Subcutaneous abdominal adipose tissue (tissue), 5 donors: ENCODE measurements around the gene ALPK3.
"Not testable (repeated sequence)": the region's sequence is repeated elsewhere in the genome, so short reads cannot be mapped to it uniquely, and the experiment has no call there.

ENCODE experiments used
- H3K27ac ChIP-seq: one replicate; pipeline ENCODE4 v1.7.0; 2013; ENCODE audit warnings: low read depth, mild to moderate bottlenecking, inconsistent platforms, low read length, moderate library complexity
- H3K27me3 ChIP-seq, 5 donors: one replicate each; pipeline ENCODE4 v1.7.0; 2013; ENCODE audit warnings: low read length in 5 of 5, inconsistent platforms in 1 of 5; ENCODE audit not compliant: control insufficient read depth in 5 of 5, insufficient read depth in 4 of 5
- H3K36me3 ChIP-seq, 5 donors: one replicate each; pipeline ENCODE4 v1.7.0; 2013; ENCODE audit warnings: low read length in 5 of 5; ENCODE audit not compliant: control insufficient read depth in 5 of 5, insufficient read depth in 5 of 5
- H3K4me1 ChIP-seq, 5 donors: one replicate each; pipeline ENCODE4 v1.7.0; 2013; ENCODE audit warnings: low read length in 5 of 5, mild to moderate bottlenecking in 3 of 5, moderate library complexity in 1 of 5; ENCODE audit not compliant: control insufficient read depth in 5 of 5, insufficient read depth in 5 of 5
- H3K4me3 ChIP-seq, 5 donors: one replicate each; pipeline ENCODE4 v1.7.0; 2013; ENCODE audit warnings: low read length in 5 of 5, low read depth in 1 of 5
- H3K9ac ChIP-seq, 5 donors: one replicate each; pipeline ENCODE4 v1.7.0; 2013; ENCODE audit warnings: low read length in 5 of 5, mild to moderate bottlenecking in 4 of 5, moderate library complexity in 3 of 5
- H3K9me3 ChIP-seq, 5 donors: one replicate each; pipeline ENCODE4 v1.7.0; 2013; ENCODE audit warnings: low read length in 5 of 5; ENCODE audit not compliant: control insufficient read depth in 5 of 5
- donor health status: healthy.
- donor health status: healthy.
- donor health status: healthy.
- donor health status: healthy.
- donor health status: healthy.

The ALPK3 gene

DNA sequence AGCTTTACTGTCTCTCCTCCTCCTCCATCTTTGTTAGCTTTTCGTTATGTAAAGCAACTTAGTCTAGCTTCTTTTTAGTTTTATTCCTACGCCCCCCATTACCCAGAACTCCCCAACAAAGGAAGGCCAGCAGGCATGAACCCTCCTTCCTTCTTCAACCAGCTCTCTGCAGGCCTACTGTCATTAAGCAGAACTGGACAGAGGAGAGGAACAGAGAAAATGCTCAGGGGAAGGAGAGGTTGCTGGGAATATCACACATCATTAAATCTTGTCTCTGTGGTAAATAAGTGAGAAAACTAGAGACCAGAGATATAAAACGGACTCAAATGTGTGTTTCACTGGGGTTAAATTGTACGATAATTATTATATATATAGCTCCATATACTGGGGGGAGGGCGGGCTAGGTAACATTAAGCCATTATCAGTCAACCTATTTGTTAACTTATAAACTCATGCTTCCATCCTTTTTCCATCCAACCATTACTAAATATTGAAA is 48.0 kb downstream of the ALPK3 start:
- Histone ChIP-seq H3K27ac (no peak overlapping the region), H3K4me1 (peaks cover 0 to 17% (median 15%) of the 10 kb centered on the region in 5 donors), H3K36me3 (peaks cover 0 to 37% (median 25%) of the 10 kb centered on the region in 5 donors), H3K27me3 (no peaks in the 10 kb centered on the region), H3K9ac (no peak overlapping the region), H3K9me3 (no peaks in the 10 kb centered on the region), H3K4me3 (no peak overlapping the region)

DNA sequence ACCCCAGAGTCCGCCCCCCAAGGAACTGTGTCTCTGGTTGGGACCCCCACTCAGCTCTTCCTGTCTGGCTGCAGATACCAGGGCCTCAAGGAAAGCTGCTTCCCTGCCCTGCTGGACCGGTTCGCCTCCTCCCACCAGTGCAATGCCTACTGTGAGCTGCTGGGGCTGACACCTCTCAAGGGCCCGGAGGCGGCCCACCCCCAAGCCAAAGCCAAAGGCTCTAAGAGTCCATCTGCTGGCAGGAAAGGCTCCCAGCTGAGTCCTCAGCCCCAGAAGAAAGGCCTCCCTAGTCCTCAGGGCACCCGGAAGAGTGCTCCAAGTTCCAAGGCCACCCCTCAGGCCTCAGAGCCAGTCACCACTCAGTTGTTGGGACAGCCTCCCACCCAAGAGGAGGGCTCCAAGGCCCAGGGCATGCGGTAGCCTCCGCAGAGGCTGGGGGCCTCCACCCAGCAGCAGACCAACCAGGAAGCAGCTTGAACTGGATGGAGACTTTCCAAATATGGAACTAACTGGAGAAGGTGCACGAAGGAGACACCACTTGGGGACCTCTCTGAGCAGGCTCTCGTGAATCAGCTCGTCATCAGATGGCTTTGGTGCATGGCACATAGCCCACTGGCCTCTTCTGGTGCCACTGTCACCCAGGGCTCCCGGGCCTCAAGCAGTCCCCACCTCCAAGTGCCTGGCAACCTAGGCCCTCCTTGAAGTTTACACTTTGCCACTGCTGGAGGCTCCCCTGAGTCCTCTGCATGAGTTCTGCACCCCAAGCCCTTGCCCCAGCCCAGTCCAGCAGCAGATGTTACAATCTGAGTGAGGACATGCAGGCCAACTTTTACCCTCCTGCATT is 51.1 kb downstream of the ALPK3 start:
- Histone ChIP-seq H3K4me3 (no peak overlapping the region), H3K36me3 (peaks cover 0 to 40% (median 25%) of the 10 kb centered on the region in 5 donors), H3K27me3 (no peaks in the 10 kb centered on the region), H3K27ac (no peak overlapping the region), H3K9ac (no peak overlapping the region), H3K9me3 (no peaks in the 10 kb centered on the region), H3K4me1 (peaks cover 0 to 14% (median 13%) of the 10 kb centered on the region in 5 donors)

DNA sequence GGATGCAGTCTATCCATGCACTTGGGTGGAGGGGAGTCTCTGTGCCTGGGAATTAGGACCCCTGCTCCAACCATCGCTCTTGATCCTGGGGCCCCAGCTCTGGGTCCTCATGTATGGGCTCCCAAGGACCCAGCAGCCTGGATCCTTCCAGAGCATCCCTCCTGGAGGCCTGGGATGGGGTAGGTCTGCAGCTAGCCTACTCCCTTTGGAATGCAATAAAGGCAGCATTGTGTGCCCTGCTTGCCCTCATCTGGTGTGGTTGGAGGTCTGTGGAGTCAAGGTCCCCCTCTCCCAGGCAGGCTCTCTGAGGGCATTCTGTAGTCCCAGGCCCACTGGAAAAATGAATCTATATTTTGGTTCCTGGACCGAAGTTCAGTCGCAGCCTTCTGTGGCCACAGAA is 52.4 kb downstream of the ALPK3 start:
- peaks cover 0 to 40% (median 23%) of the 10 kb centered on the region in 5 donors for H3K36me3 ChIP-seq
- no peaks in the 10 kb centered on the region for H3K27me3 ChIP-seq
- H3K4me1 ChIP-seq: peaks cover 0 to 6% (median under 1%) of the 10 kb centered on the region in 5 donors
- no peak overlapping the region for H3K27ac ChIP-seq
- H3K9ac ChIP-seq: no peak overlapping the region
- H3K9me3 ChIP-seq: no peaks in the 10 kb centered on the region
- H3K4me3 ChIP-seq: no peak overlapping the region

DNA sequence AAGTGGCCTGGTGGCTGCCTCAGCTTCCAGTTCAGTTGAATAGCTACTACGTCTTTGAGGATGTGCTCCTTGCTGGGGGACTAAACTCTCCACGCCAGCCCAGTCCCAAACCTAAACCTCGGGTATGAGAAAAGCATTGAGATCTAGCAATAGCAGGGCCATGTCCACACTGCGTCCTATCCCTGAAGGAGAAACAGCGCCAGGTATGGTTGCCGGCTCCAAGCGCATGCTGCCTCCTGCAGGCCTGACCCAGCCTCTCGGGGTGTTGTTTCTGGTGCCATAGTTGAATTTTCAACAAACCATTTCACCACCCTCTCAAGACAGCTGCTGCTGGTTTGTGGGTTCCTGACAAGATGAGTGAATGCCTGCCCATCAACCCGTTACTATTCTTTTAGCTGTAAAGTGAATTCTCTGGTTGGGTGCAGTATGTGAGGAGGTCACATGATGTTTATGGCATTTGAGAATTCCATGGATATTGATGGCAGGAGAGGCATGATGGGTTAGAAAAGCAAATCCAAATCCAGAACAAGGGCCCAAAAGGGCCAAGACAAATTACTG is 54.4 kb downstream of the ALPK3 start:
- Histone ChIP-seq H3K27me3 (no peaks in the 10 kb centered on the region), H3K4me3 (no peak overlapping the region), H3K9ac (no peak overlapping the region), H3K36me3 (peaks cover 0 to 38% (median 22%) of the 10 kb centered on the region in 5 donors), H3K27ac (no peak overlapping the region), H3K4me1 (peaks cover 0 to 14% (median 0%) of the 10 kb centered on the region in 5 donors), H3K9me3 (no peaks in the 10 kb centered on the region)

DNA sequence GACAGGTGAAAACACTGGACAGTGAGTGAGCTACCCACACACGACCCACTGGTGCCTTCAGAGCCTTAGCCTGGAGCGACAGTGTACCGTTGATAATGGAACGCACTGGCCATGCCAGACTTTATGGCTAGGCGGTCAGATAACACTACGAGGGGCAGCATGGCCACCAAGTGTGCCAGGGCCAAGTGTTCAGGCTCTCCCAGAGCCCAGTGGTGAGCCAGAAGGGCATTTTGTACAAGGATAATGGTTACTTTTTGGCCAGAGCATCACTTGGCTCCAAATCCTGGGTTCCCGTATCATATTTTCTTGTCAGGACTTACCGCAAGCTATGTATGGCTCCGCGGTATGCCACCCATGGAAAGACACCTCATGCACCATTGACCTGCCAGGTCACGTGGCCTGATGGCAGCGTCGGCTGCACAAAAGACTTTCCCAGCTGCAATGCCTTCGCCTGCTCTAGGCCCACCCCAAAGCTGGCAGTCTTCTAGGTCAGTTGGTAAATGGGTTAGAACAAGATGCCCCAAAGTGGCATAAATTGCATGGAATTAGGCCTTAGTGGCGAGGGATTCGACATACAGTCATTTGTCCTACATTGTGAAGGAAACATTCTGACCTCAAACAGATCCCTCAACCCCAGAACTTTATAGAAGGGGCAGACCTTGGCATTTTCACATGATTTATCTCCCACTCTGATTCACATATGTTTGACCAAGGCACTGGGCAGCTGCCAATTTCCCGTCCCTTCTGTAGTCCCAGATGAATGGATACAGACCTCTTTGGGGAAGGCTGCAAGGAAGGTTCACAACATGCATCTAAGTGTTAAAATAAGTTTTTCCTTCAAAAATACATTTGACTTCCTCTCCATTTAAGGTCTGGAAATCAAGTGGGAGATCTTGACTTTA is 55.1 kb downstream of the ALPK3 start:
- no peaks in the 10 kb centered on the region for H3K27me3 ChIP-seq
- H3K9ac ChIP-seq: no peak overlapping the region
- no peaks in the 10 kb centered on the region for H3K9me3 ChIP-seq
- H3K4me1 ChIP-seq: peaks cover 0 to 14% (median 0%) of the 10 kb centered on the region in 5 donors
- no peak overlapping the region for H3K4me3 ChIP-seq
- H3K36me3 ChIP-seq: peaks cover 0 to 31% (median 19%) of the 10 kb centered on the region in 5 donors
- H3K27ac ChIP-seq: no peak overlapping the region

DNA sequence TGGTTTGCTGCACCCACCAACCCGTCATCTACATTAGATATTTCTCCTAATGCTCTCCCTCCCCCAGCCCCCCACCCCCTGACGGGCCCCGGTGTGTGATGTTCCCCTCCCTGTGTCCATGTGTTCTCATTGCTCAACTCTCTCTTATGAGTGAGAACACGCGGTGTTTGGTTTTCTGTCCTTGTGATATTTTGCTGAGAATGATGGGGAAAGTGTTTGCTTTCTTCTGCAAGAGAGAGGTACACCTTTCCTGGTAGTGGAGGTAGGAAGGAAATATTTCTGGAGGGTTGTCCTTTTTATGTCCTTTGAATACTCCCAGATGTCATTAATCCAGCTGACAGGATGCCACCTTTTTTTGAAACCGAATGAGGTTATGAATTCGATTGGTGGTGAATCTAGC is 56.8 kb downstream of the ALPK3 start:
- no peaks in the 10 kb centered on the region for H3K9me3 ChIP-seq
- peaks cover 0 to 16% (median 0%) of the 10 kb centered on the region in 5 donors for H3K4me1 ChIP-seq
- no peaks in the 10 kb centered on the region for H3K27me3 ChIP-seq
- H3K9ac ChIP-seq: no peak overlapping the region
- H3K36me3 ChIP-seq: peaks cover 0 to 15% (median 4%) of the 10 kb centered on the region in 5 donors
- H3K4me3 ChIP-seq: no peak overlapping the region
- no peak overlapping the region for H3K27ac ChIP-seq

DNA sequence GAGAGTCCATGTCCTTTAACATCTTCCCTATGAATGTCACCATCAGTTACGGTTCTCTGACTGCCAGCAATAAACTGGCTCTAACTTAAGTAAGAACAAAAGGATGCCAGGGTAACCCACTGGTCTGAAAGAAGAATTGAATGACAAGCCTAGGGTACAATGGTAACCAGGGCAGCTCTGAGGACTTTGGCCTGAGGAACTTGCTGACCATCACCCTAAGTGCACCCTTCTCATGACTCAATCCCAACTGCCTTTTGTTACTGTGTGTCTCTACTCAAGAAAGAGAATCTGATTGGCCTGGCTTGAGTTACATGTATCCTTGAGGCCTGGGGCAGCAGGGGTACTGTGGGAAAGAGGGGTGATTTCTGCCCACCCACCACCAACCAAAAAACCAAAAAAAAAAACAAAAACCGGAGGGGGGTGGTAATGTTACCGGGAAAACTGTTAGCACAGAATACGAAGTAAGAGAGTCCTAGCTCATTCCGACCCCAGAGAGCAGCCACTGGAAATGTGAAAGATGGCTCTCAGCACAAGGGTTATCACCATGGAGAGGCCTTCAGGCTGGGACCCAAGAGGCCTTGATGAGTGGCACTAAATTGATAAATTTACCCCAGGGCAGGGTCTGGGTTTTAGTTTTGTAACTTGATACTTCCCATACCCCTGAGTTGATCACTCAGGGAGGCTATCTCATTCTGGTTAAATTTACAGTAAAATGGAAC is 58.0 kb downstream of the ALPK3 start:
- H3K36me3 ChIP-seq: peaks cover 0 to 6% (median 0%) of the 10 kb centered on the region in 5 donors
- no peak overlapping the region for H3K27ac ChIP-seq
- H3K9ac ChIP-seq: no peak overlapping the region
- H3K4me1 ChIP-seq: peaks cover 0 to 16% (median 0%) of the 10 kb centered on the region in 5 donors
- no peaks in the 10 kb centered on the region for H3K27me3 ChIP-seq
- H3K4me3 ChIP-seq: no peak overlapping the region
- H3K9me3 ChIP-seq: no peaks in the 10 kb centered on the region

DNA sequence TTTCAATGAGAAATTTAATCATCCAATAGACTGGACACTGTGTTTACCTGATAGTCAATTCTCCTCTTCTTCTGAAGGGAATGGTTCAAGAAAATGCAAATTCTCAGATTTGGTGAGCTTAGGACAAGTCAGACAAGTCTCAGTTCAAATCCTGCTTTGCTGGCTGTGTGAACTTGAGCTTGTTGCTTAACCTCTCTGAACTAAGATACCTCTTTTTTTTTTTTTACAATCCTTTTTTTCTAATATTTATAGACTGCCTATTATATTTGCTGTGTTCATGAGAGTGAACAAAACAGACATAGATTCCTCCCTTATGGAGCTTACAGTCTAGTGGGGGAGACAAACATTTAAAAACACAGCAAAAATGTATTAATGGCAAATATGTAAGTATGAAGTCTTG is 59.1 kb downstream of the ALPK3 start:
- Histone ChIP-seq H3K27me3 (no peaks in the 10 kb centered on the region), H3K27ac (no peak overlapping the region)

DNA sequence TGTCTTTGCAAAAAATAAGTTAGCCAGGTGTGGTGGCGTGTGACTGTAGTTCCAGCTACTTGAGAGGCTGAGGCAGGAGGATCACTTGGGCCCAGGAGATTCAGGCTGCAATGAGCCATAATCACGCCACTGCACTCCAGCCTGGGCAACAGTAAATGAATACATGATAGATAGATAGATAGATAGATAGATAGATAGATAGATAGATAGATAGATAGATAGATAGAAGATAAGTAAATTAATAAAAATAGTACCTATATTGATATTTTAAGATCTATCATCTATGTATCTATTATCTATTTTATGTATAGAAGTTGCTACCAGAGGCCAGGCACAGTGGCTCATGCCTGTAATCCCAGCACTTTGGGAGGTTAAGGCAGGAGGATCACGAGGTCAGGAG is 60.5 kb downstream of the ALPK3 start:
- H3K9me3 ChIP-seq, H3K27me3 ChIP-seq: not testable (repeated sequence)
- peaks cover 0 to 16% (median 0%) of the 10 kb centered on the region in 5 donors for H3K4me1 ChIP-seq

More for the DNA sequence above, 59.1 kb downstream of the ALPK3 start:
- H3K36me3 ChIP-seq: no peaks in the 10 kb centered on the region
- H3K4me1 ChIP-seq: peaks cover 0 to 16% (median 0%) of the 10 kb centered on the region in 5 donors
- H3K9me3 ChIP-seq: no peaks in the 10 kb centered on the region
- H3K9ac ChIP-seq: no peak overlapping the region
- H3K4me3 ChIP-seq: no peak overlapping the region

More for the DNA sequence above, 60.5 kb downstream of the ALPK3 start:
- not testable (repeated sequence) for H3K36me3 ChIP-seq, H3K9ac ChIP-seq, H3K27ac ChIP-seq, H3K4me3 ChIP-seq
